Mesenchymal stem cell (in vitro differentiated cells and primary cell): ENCODE measurements around the gene PYGO2.

ENCODE experiments used
- DNase-seq: peaks from one replicate; pipeline ENCODE4 v3.0.0-alpha.2; 2013
- H2AFZ ChIP-seq: one replicate; pipeline ENCODE4 v1.6.1; 2013; ENCODE audit warnings: low read depth, mild to moderate bottlenecking, control low read depth, inconsistent platforms, low read length, moderate library complexity
- H2AK5ac ChIP-seq: 2 replicates; pipeline ENCODE4 v1.6.1; 2013; ENCODE audit warnings: low read length, moderate library complexity, mild to moderate bottlenecking, inconsistent platforms; ENCODE audit not compliant: severe bottlenecking
- H2BK120ac ChIP-seq: one replicate; pipeline ENCODE4 v1.6.1; 2013; ENCODE audit warnings: low read depth, mild to moderate bottlenecking, inconsistent platforms, low read length, moderate library complexity
- H2BK12ac ChIP-seq, 2 experiments: one replicate each; pipeline ENCODE4 v1.6.1; 2013; ENCODE audit warnings: inconsistent platforms in 2 of 2, low read length in 2 of 2, mild to moderate bottlenecking in 2 of 2, moderate library complexity in 2 of 2, control low read depth in 1 of 2
- H2BK15ac ChIP-seq: one replicate; pipeline ENCODE4 v1.6.1; 2013; ENCODE audit warnings: mild to moderate bottlenecking, low read depth, inconsistent platforms; ENCODE audit not compliant: poor library complexity, severe bottlenecking
- H2BK5ac ChIP-seq: 2 replicates; pipeline ENCODE4 v1.6.1; 2013; ENCODE audit warnings: low read depth, mild to moderate bottlenecking, low read length, control low read depth, inconsistent platforms; ENCODE audit not compliant: poor library complexity, severe bottlenecking
- H3K14ac ChIP-seq, 2 experiments: one replicate each; pipeline ENCODE4 v1.6.1; 2013; ENCODE audit warnings: inconsistent platforms in 2 of 2, low read length in 2 of 2, control low read depth in 1 of 2, mild to moderate bottlenecking in 1 of 2, moderate library complexity in 1 of 2
- H3K18ac ChIP-seq, 2 experiments: one replicate each; pipeline ENCODE4 v1.6.1; 2013; ENCODE audit warnings: inconsistent platforms in 2 of 2, low read length in 2 of 2, control low read depth in 1 of 2, low read depth in 1 of 2, mild to moderate bottlenecking in 1 of 2
- H3K23ac ChIP-seq, 2 experiments: one replicate each; pipeline ENCODE4 v1.6.1; 2013; ENCODE audit warnings: inconsistent platforms in 2 of 2, low read length in 2 of 2, mild to moderate bottlenecking in 2 of 2, moderate library complexity in 2 of 2, control low read depth in 1 of 2
- H3K27ac ChIP-seq: 2 replicates; pipeline ENCODE4 v1.5.1; 2013; ENCODE audit warnings: mild to moderate bottlenecking, moderate library complexity, low read length, control low read depth, inconsistent platforms; ENCODE audit not compliant: poor library complexity, severe bottlenecking
- H3K27me3 ChIP-seq, 2 experiments: 2 replicates each; pipeline versions ENCODE4 v1.6.1 to v1.7.0; 2013; ENCODE audit warnings: low read length in 2 of 2, mild to moderate bottlenecking in 2 of 2, moderate library complexity in 2 of 2, control low read depth in 1 of 2, inconsistent platforms in 1 of 2; ENCODE audit not compliant: control insufficient read depth in 1 of 2, insufficient read depth in 1 of 2
- H3K36me3 ChIP-seq, 2 experiments: 2 replicates each; pipeline versions ENCODE4 v1.6.1 to v1.7.0; 2013; ENCODE audit warnings: low read length in 2 of 2, control low read depth in 1 of 2, inconsistent platforms in 1 of 2, low read depth in 1 of 2, mild to moderate bottlenecking in 1 of 2; ENCODE audit not compliant: insufficient read depth in 2 of 2, control insufficient read depth in 1 of 2
- H3K4ac ChIP-seq, 2 experiments: one replicate each; pipeline ENCODE4 v1.6.1; 2013; ENCODE audit warnings: inconsistent platforms in 2 of 2, low read length in 2 of 2, mild to moderate bottlenecking in 2 of 2, moderate library complexity in 2 of 2, control low read depth in 1 of 2, low read depth in 1 of 2
- H3K4me1 ChIP-seq: 2 replicates; pipeline ENCODE4 v1.6.1; 2013; ENCODE audit warnings: low read depth, low read length, control low read depth; ENCODE audit not compliant: control insufficient read depth, insufficient read depth
- H3K4me2 ChIP-seq: 2 replicates; pipeline ENCODE4 v1.6.1; 2013; ENCODE audit warnings: low read length, mild to moderate bottlenecking, inconsistent platforms; ENCODE audit not compliant: poor library complexity, severe bottlenecking
- H3K4me3 ChIP-seq, 2 experiments: 2 replicates each; pipeline versions ENCODE4 v1.5.1 to v1.7.0; 2013; ENCODE audit warnings: low read length in 2 of 2, mild to moderate bottlenecking in 2 of 2, control low read depth in 1 of 2, low read depth in 1 of 2; ENCODE audit not compliant: insufficient read depth in 1 of 2
- H3K79me1 ChIP-seq: replicated peaks from 2 replicates; pipeline ENCODE4 v1.6.1; 2013; ENCODE audit warnings: mild to moderate bottlenecking, control low read depth, low read length, inconsistent platforms; ENCODE audit not compliant: poor library complexity, severe bottlenecking
- H3K9ac ChIP-seq: 2 replicates; pipeline ENCODE4 v1.7.0; 2013; ENCODE audit warnings: mild to moderate bottlenecking, low read length, moderate library complexity
- H3K9me3 ChIP-seq: 2 replicates; pipeline ENCODE4 v1.7.0; 2013; ENCODE audit warnings: mild to moderate bottlenecking, low read length; ENCODE audit not compliant: control insufficient read depth
- H4K8ac ChIP-seq: one replicate; pipeline ENCODE4 v1.6.1; 2013; ENCODE audit warnings: inconsistent platforms, mild to moderate bottlenecking, low read length, moderate library complexity
- H4K91ac ChIP-seq: one replicate; pipeline ENCODE4 v1.6.1; 2013; ENCODE audit warnings: mild to moderate bottlenecking, low read length, inconsistent platforms
- WGBS: methylation state at CpG from one replicate; pipeline ENCODE4 v1.1.7; 2013; ENCODE audit warnings: mixed read lengths; 5-methylcytosine and 5-hydroxymethylcytosine counted together

Gene PYGO2

DNA sequence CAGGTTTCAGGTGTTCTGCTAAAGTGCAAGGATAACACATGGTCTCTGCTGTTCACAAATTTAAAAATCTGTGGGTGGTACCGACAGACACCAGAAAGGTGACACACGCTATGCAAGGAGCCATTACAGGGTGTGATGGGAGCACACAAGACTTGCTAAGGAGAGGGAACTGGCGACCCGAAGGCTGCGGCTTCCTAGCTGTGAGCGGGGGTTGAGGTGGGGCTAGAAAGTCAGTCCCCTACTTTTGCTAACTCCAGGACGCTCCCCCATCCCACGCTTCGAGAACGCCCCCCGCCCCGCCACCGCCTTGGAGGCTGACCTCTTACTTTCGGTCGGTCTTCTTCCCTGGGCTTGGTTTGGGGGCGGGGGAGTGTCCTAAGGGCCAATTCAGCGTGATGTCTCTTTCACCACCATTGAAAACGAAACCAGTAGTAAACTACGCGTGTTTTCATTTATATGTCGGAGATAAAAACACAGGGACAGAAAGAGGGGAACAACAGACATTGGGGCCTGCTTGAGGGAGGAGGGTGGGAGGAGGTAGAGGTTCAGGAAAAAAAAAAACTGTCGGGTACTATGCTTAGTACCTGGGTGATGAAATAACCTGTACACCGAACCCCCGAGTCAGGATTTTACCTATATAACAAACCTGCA, 14.0 kb upstream of the PYGO2 start:
- H3K9me3 ChIP-seq = no peaks in the 10 kb centered on the region
- H4K8ac ChIP-seq = peak overlapping the region; percentile 54
- peak overlapping the region; percentile 5 to 73 for H3K18ac ChIP-seq
- no peak overlapping the region for H2BK12ac ChIP-seq
- peak overlapping the region; percentile 30 for H4K91ac ChIP-seq
- H3K27me3 ChIP-seq = no peaks in the 10 kb centered on the region
- WGBS = 0% methylated on average over 11 of the region's 24 CpGs
- peak overlapping the region; percentile 98 for H3K9ac ChIP-seq
- H3K36me3 ChIP-seq = peaks cover 0 to 15% of the 10 kb centered on the region in 2 experiments
- H3K4me3 ChIP-seq = peak overlapping the region; percentile 52 to 85
- no peak overlapping the region for H2AFZ ChIP-seq
- peak overlapping the region; percentile 78 for H3K27ac ChIP-seq
- H3K79me1 ChIP-seq = peaks cover 5% of the 10 kb centered on the region
- peak overlapping the region; percentile 50 for H2BK120ac ChIP-seq
- peak; percentile 90 for DNase-seq
- peak overlapping the region; percentile 7 for H3K4me2 ChIP-seq
- peak overlapping the region; percentile 92 for H2BK15ac ChIP-seq
- H3K14ac ChIP-seq = peak overlapping the region in 1 of 2 experiments; percentile 0
- peaks cover 9% of the 10 kb centered on the region for H3K4me1 ChIP-seq
- H2BK5ac ChIP-seq = peak overlapping the region; percentile 1
- peak overlapping the region; percentile 3 to 67 for H3K4ac ChIP-seq
- H2AK5ac ChIP-seq = no peak overlapping the region
- peak overlapping the region in 1 of 2 experiments; percentile 8 for H3K23ac ChIP-seq

DNA sequence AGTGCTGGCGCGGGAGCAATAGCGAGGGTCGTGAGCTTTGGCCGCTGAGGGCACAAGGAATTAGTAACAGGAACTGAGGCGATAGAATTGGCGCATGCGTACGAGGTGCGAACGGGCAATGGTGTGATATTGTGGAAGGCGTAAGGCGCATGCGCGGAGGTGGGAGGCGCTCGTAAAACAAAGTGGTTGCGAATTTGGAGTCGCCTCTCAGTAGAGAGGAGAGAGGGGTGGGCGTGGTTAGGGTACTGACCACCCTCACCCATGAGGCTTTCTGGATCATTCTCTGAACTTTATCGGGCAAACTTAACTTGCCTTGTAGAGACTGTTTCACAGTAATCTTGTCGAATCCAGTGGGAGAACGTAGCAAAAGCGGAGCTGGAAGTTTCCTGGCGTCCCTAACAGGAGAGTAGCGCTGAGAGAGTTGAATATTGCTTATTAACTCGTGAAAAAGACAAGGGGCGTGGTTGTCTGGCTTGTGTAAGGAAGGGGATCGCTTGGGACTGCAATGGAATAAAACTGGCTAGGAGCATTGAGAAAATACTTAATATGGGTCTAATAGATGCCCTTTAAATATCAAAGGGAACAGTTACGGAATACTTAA, 13.3 kb upstream of the PYGO2 start:
- Histone ChIP-seq H2BK120ac (peak overlapping the region; percentile 50), H3K14ac (no peak overlapping the region), H3K9ac (peak overlapping the region; percentile 98), H3K4me1 (peaks cover 9% of the 10 kb centered on the region), H3K27me3 (no peaks in the 10 kb centered on the region), H3K18ac (peak overlapping the region; percentile 80 to 89), H3K4me3 (peak overlapping the region; percentile 66 to 85), H2BK5ac (peak overlapping the region; percentile 1), H3K9me3 (no peaks in the 10 kb centered on the region), H3K79me1 (peaks cover 2% of the 10 kb centered on the region), H2AFZ (peak overlapping the region; percentile 56), H3K23ac (peak overlapping the region in 1 of 2 experiments; percentile 8), H3K36me3 (peaks cover 0 to 15% of the 10 kb centered on the region in 2 experiments), H3K27ac (peak overlapping the region; percentile 78), H3K4me2 (peak overlapping the region; percentile 7), H2BK15ac (no peak overlapping the region), H2AK5ac (peak overlapping the region; percentile 83), H4K91ac (peak overlapping the region; percentile 30), H2BK12ac (no peak overlapping the region), H4K8ac (no peak overlapping the region), H3K4ac (peak overlapping the region; percentile 3 to 89)
- peak; percentile 97 for DNase-seq
- under 1% methylated on average over 30 of the region's 30 CpGs for WGBS

DNA sequence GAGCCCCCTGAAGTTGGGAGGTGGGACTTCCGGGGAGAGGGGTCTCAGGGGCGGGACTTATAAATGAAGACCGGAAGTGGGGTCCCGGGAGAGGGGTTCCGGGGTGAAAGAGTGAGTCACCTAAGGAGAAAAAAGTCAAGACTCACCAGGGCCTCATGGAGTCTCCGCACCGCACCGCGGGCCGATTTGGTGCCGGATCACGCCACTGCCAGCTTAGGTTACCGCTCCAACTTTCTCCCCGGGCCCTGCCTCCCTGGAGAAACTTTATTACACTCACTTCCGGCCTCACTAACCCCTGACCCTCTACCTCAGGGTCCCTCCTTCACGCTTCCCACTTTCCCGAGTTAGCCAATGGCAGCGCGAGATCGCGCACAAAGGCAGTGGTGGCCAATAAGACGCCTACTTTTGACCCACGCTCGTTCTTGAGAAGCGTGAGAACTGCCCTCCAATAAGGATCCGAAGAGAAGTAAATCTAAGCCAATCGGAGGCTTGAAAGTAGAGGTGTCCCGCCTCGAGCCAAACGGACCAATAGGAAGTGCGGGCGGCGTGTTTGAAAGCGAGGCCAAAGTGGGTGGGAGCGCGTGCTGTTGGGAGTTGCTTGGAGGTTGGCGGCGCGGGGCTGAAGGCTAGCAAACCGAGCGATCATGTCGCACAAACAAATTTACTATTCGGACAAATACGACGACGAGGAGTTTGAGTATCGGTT, 12.7 kb upstream of the PYGO2 start, which contains the start of gene CKS1B:
Gene CKS1B, plus strand, starts transcription at position 580 of the 706 bp plus-strand sequence. Its CDS starts 65 bp downstream, at position 645.
- Histone ChIP-seq H4K8ac (peak within 1 kb of the TSS; percentile 98), H2BK5ac (peak within 1 kb of the TSS; percentile 95), H3K27me3 (no peaks in the 10 kb centered on the region), H3K4me3 (peak within 1 kb of the TSS; percentile 76 to 85), H3K9ac (peak within 1 kb of the TSS; percentile 98), H2BK12ac (peak within 1 kb of the TSS in 1 of 2 experiments; percentile 27), H3K14ac (peak within 1 kb of the TSS in 1 of 2 experiments; percentile 23), H3K36me3 (peaks cover 0 to 10% of the 10 kb centered on the region in 2 experiments), H3K79me1 (no peaks in the 10 kb centered on the region), H2BK120ac (peak within 1 kb of the TSS; percentile 87), H2AFZ (peak within 1 kb of the TSS; percentile 56), H3K4ac (peak within 1 kb of the TSS; percentile 83 to 89), H2BK15ac (peak within 1 kb of the TSS; percentile 100), H3K18ac (peak within 1 kb of the TSS; percentile 90 to 96), H3K27ac (peak within 1 kb of the TSS; percentile 100), H3K23ac (peak within 1 kb of the TSS in 1 of 2 experiments; percentile 8), H3K4me2 (peak within 1 kb of the TSS; percentile 86), H3K9me3 (no peaks in the 10 kb centered on the region), H2AK5ac (peak within 1 kb of the TSS; percentile 95), H4K91ac (peak within 1 kb of the TSS; percentile 96), H3K4me1 (peaks cover 9% of the 10 kb centered on the region)
- DNase-seq = peak; percentile 100
- WGBS = under 1% methylated on average over 46 of the region's 47 CpGs
